Neural cell (in vitro differentiated cells): ENCODE measurements around the gene CDH4. TPM values are rescaled to one million over a fixed set of nuclear protein-coding genes. Genes with fewer than 3 reads are reported as not detected.

ENCODE experiments used
- H2AFZ ChIP-seq: fragments of 200-600, 300-800 bp; sonication (generic), shearing (Covaris generic); 2 replicates; pipeline ENCODE4 v1.6.0; 2014; ENCODE audit warnings: low read depth, mild to moderate bottlenecking, antibody characterized with exemption, low read length, moderate library complexity
- H3F3A ChIP-seq: fragments of 200-600 bp; shearing (Covaris generic); 2 replicates; pipeline ENCODE4 v1.6.1; 2016; ENCODE audit warnings: mild to moderate bottlenecking, moderate library complexity, mixed read lengths, antibody characterized with exemption, low read length; ENCODE audit not compliant: insufficient read depth, poor library complexity, severe bottlenecking
- H3K27ac ChIP-seq: fragments of 200-600, 300-800 bp; sonication (generic), shearing (Covaris generic); 2 replicates; pipeline ENCODE4 v1.5.1; 2014; ENCODE audit warnings: mild to moderate bottlenecking, low read length, moderate library complexity
- H3K27me3 ChIP-seq: fragments of 300-800, 200-600 bp; sonication (generic), shearing (Covaris generic); 2 replicates; pipeline ENCODE4 v1.6.0; 2014; ENCODE audit warnings: mild to moderate bottlenecking, low read depth, low read length, moderate library complexity; ENCODE audit not compliant: insufficient read depth
- H3K36me3 ChIP-seq: fragments of 300-800, 200-600 bp; sonication (generic), shearing (Covaris generic); 2 replicates; pipeline ENCODE4 v1.5.1; 2014; ENCODE audit warnings: mild to moderate bottlenecking, antibody characterized with exemption, low read length, moderate library complexity; ENCODE audit not compliant: insufficient read depth
- H3K4me2 ChIP-seq: fragments of 300-800, 200-600 bp; sonication (generic), shearing (Covaris generic); 2 replicates; pipeline ENCODE4 v1.6.0; 2014; ENCODE audit warnings: mild to moderate bottlenecking, low read length
- H3K4me3 ChIP-seq: fragments of 300-800, 200-600 bp; sonication (generic), shearing (Covaris generic); 2 replicates; pipeline ENCODE4 v1.5.1; 2014; ENCODE audit warnings: mild to moderate bottlenecking, low read length, moderate library complexity
- H3K79me2 ChIP-seq: fragments of 200-600 bp; shearing (Covaris generic); replicated peaks from 2 replicates; pipeline ENCODE4 v1.6.0; 2014; ENCODE audit warnings: mild to moderate bottlenecking, low read length, moderate library complexity; ENCODE audit not compliant: insufficient read depth
- H3K9ac ChIP-seq: fragments of 300-800, 200-600 bp; sonication (generic), shearing (Covaris generic); 2 replicates; pipeline ENCODE4 v1.6.1; 2016; ENCODE audit warnings: mild to moderate bottlenecking, low read length, mixed read lengths
- H3K9me2 ChIP-seq: fragments of 200-600 bp; shearing (Covaris generic); 2 replicates; pipeline ENCODE4 v1.6.1; 2016; ENCODE audit warnings: mild to moderate bottlenecking, low read length, mixed read lengths; ENCODE audit not compliant: insufficient read depth
- H3K9me3 ChIP-seq: fragments of 200-600, 300-800 bp; sonication (generic), shearing (Covaris generic); 2 replicates; pipeline ENCODE4 v1.6.1; 2016; ENCODE audit warnings: mild to moderate bottlenecking, mixed run types, low read length, moderate library complexity, mixed read lengths
- H4K20me1 ChIP-seq: fragments of 200-600 bp; shearing (Covaris generic); 2 replicates; pipeline ENCODE4 v1.6.1; 2016; ENCODE audit warnings: mild to moderate bottlenecking, mixed run types; ENCODE audit not compliant: insufficient read depth
- CTCF ChIP-seq: fragments of 450-650 bp; IDR thresholded peaks from 2 replicates; pipeline ENCODE4 v1.5.1; 2014; ENCODE audit warnings: antibody characterized with exemption, mild to moderate bottlenecking, moderate library complexity; ENCODE audit not compliant: poor library complexity, severe bottlenecking
- EP300 ChIP-seq: fragments of 450-650 bp; conservative IDR thresholded peaks from 2 replicates; pipeline ENCODE4 v1.6.1; 2014; ENCODE audit warnings: antibody characterized with exemption, mild to moderate bottlenecking, moderate library complexity; ENCODE audit not compliant: poor library complexity, severe bottlenecking
- EZH2 ChIP-seq: fragments of 200-600, 300-800 bp; shearing (Covaris generic), sonication (generic); IDR thresholded peaks from 2 replicates; pipeline ENCODE4 v1.6.1; 2014; ENCODE audit warnings: antibody characterized with exemption, low read length, borderline replicate concordance, mild to moderate bottlenecking; ENCODE audit not compliant: insufficient read depth, poor library complexity, severe bottlenecking
- MXI1 ChIP-seq: fragments of 450-650 bp; conservative IDR thresholded peaks from 2 replicates; pipeline ENCODE4 v1.6.1; 2014; ENCODE audit warnings: antibody characterized with exemption, mild to moderate bottlenecking; ENCODE audit not compliant: poor library complexity, severe bottlenecking
- POLR2AphosphoS5 ChIP-seq: IDR thresholded peaks from 2 replicates; pipeline ENCODE4 v1.6.1; 2012
- RAD21 ChIP-seq: fragments of 450-650 bp; conservative IDR thresholded peaks from 2 replicates; pipeline ENCODE4 v1.6.1; 2014; ENCODE audit warnings: antibody characterized with exemption, mild to moderate bottlenecking, moderate library complexity
- REST ChIP-seq: IDR thresholded peaks from 2 replicates; pipeline ENCODE4 v1.6.1; 2012; ENCODE audit warnings: borderline replicate concordance
- SMC3 ChIP-seq: fragments of 450-650 bp; conservative IDR thresholded peaks from 2 replicates; pipeline ENCODE4 v1.6.1; 2014; ENCODE audit warnings: antibody characterized with exemption, mild to moderate bottlenecking, moderate library complexity; ENCODE audit not compliant: poor library complexity
- TAF1 ChIP-seq: IDR thresholded peaks from 2 replicates; pipeline ENCODE4 v1.6.1; 2012; ENCODE audit warnings: low read depth
- polyA plus RNA-seq: library from polyadenylated mRNA; depleted of rRNA; stranded (reverse); fragments of >200 nt; gene quantifications from 2 replicates; pipeline ENCODE4 v1.2.3, GENCODE V29; 2014

CDH4 gene
- polyA plus RNA-seq, 1 donor from 2014 or later = 24.6 TPM

- H3K27me3 ChIP-seq = no peaks in the 10 kb centered on the region
- H3K4me3 ChIP-seq = no peak overlapping the region
Observed at GRCh38 chr20:61954276-61955021, 702.4 kb downstream of the CDH4 start.

More at GRCh38 chr20:61954276-61955021, 702.4 kb downstream of the CDH4 start:
- no peaks in the 10 kb centered on the region for H4K20me1 ChIP-seq
- no peaks in the 10 kb centered on the region for H3K36me3 ChIP-seq
- TF ChIP-seq EZH2 = no peak
- no peak for TF ChIP-seq REST
- TF ChIP-seq SMC3 = no peak
- no peak for TF ChIP-seq RAD21
- TF ChIP-seq TAF1 = no peak
- no peak for TF ChIP-seq MXI1
- no peak for TF ChIP-seq EP300
- TF ChIP-seq CTCF = no peak
- TF ChIP-seq POLR2AphosphoS5 = no peak
- no peak overlapping the region for H3K9ac ChIP-seq
- H3K4me2 ChIP-seq = no peak overlapping the region
- no peak overlapping the region for H3K27ac ChIP-seq
- no peaks in the 10 kb centered on the region for H3K9me2 ChIP-seq
- no peaks in the 10 kb centered on the region for H3F3A ChIP-seq
- H3K9me3 ChIP-seq = no peaks in the 10 kb centered on the region
- no peak overlapping the region for H2AFZ ChIP-seq
- H3K79me2 ChIP-seq = no peaks in the 10 kb centered on the region
